Kidney (tissue), 14 donors: Measurements from ENCODE around the gene CCDC12. TPM values are rescaled to one million over a fixed set of nuclear protein-coding genes. Genes with fewer than 3 reads are reported as not detected.

Experiments used
- DNase-seq, 5 donors: peaks; one replicate each; pipeline ENCODE4 v3.0.0-alpha.2; 2013 to 2020
- FAIRE-seq: peaks from 2 replicates; lab custom pipeline; 2012; peaks lifted over from hg19 to GRCh38; lab: Jason Lieb, UNC
- H3K27ac ChIP-seq, 2 donors: one replicate each; pipeline ENCODE4 v1.7.0; 2013; ENCODE audit warnings: low read depth in 2 of 2, low read length in 2 of 2, inconsistent platforms in 1 of 2
- H3K27me3 ChIP-seq: one replicate; pipeline ENCODE4 v1.7.1; 2013; ENCODE audit warnings: low read length, inconsistent platforms; ENCODE audit not compliant: control insufficient read depth, insufficient read depth
- H3K36me3 ChIP-seq, 3 donors: one replicate each; pipeline versions ENCODE4 v1.7.0 to v1.7.1; 2013; ENCODE audit warnings: low read length in 3 of 3, control low read depth in 1 of 3, inconsistent platforms in 1 of 3; ENCODE audit not compliant: insufficient read depth in 3 of 3, control insufficient read depth in 2 of 3
- H3K4me1 ChIP-seq, 3 donors: one replicate each; pipeline versions ENCODE4 v1.7.0 to v1.7.1; 2013; ENCODE audit warnings: low read length in 3 of 3, inconsistent platforms in 1 of 3, low read depth in 1 of 3; ENCODE audit not compliant: control insufficient read depth in 2 of 3, insufficient read depth in 2 of 3
- H3K4me3 ChIP-seq, 3 donors: one replicate each; pipeline versions ENCODE4 v1.7.0 to v1.8.1; 2013; ENCODE audit warnings: low read length in 3 of 3, control low read depth in 1 of 3, inconsistent platforms in 1 of 3
- H3K9ac ChIP-seq, 3 donors: one replicate each; pipeline versions ENCODE4 v1.7.0 to v1.7.1; 2013; ENCODE audit warnings: low read length in 3 of 3, control low read depth in 1 of 3, inconsistent platforms in 1 of 3
- H3K9me3 ChIP-seq, 3 donors: one replicate each; pipeline versions ENCODE4 v1.7.0 to v1.7.1; 2013; ENCODE audit warnings: low read length in 3 of 3, control low read depth in 1 of 3, inconsistent platforms in 1 of 3; ENCODE audit not compliant: control insufficient read depth in 2 of 3, insufficient read depth in 1 of 3
- CTCF ChIP-seq: IDR thresholded peaks from 3 replicates; pipeline ENCODE4 v1.5.1; 2012; ENCODE audit warnings: mild to moderate bottlenecking, moderate library complexity, borderline replicate concordance; ENCODE audit not compliant: insufficient read depth; ENCODE audit errors: extremely low read depth
- intact Hi-C: fragments of 100-400 bp; cut with DNase I; formaldehyde crosslinking; loops from one replicate; pipeline ENCODE4 v1.11.1; 2022
- polyA plus RNA-seq: library from polyadenylated mRNA; stranded (reverse); fragments of 350-450 nt; fragmentation: Illumina TruSeq; extraction: RNeasy Lipid Tissue Mini Kit (QIAGEN cat#74804); gene quantifications from one replicate; pipeline ENCODE4 v1.2.3, GENCODE V29; 2014; ENCODE audit warnings: low read depth, low replicate concordance; ENCODE audit not compliant: insufficient read depth
- total RNA-seq: library from RNA; stranded (reverse); fragmentation: NEBNext Ultra II Directional; extraction: Animal tissue kit (Norgen Biotek cat#: 25700); gene quantifications from one replicate; pipeline ENCODE4 v1.2.1, GENCODE V29; 2021
- donor health status: control.
- donor health status: control.
- donor health status: control.
- donor health status: control.
- donor health status: control.
- donor health status: DM: yes; HTN: yes; CAD: no.
- donor health status: Normal renal cell carcinoma (clear cell type).

Gene CCDC12
- total and polyA plus RNA-seq, 2 donors from 2014 or later = 59.7 to 85.6 TPM

DNA sequence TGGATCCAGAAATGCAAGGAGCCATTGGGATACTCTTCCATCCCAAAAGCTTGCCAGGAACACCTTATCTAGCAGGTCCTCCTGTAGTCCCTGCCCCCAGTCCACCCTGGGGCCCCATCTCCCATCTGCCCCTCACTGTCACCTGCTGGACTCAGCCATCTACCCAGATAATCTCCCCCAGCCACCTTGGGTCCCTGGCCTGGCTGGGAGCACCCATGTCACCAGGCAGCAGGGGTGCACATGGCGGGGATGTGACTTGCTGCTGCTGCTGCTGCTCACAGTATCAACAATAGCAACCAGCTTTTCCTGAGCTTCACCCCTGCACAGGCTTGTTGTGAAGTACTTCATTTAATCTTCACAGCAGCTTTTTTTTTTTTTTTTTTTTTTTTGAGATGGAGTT, 86.4 kb downstream of the CCDC12 start:
- Histone ChIP-seq H3K36me3 (peaks cover 0 to 14% (median 0%) of the 10 kb centered on the region in 3 donors), H3K4me1 (peaks cover 3 to 57% (median 49%) of the 10 kb centered on the region in 3 donors), H3K27ac (peak overlapping the region in 1 of 2 donors; percentile 69), H3K9me3 (no peaks in the 10 kb centered on the region), H3K27me3 (no peaks in the 10 kb centered on the region), H3K9ac (peak overlapping the region in 1 of 3 donors; percentile 38), H3K4me3 (peak overlapping the region in 1 of 3 donors; percentile 37)
- DNase-seq (peak in 1 of 5 donors; percentile 45), FAIRE-seq (no peak)
- intact Hi-C loops = no loop called here
- TF ChIP-seq CTCF = no peak

DNA sequence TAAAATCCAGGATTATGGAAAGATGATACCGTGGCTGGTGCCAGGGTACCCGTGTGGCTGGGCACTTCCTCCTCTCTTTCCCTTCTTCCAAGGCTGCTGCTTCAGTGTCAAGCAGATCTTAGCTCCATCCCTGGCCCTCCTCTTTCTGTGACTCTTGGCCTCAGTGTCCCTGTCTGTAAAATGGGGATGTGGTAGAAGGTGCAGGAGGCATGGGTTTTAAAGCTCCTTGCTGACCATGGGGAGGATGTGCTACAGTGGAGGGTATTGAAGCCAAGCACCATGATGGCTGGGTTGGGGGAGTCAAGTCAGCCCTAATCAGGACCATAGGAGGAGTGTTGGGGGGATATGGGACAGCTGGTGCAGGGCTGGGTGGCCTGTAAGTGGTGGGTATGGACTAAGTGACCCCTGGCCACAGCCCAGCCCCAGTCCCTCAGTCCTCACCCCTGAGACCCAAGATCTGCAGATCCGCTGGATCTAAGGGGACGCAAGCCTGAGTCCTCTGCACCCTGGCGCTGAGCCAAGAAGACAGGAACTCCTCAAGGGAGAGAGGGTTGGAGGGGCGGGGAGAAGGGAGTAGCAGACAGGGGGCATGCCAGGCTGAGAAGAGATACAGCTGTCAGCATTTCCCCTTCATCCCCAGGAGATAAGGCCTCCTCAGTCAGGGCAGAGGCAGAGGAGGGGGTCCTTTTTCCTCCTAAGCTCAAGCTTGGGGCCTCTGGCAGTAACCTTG, 87.0 kb downstream of the CCDC12 start:
- Histone ChIP-seq H3K4me1 (peaks cover 6 to 63% (median 49%) of the 10 kb centered on the region in 3 donors), H3K27me3 (no peaks in the 10 kb centered on the region), H3K9ac (peak overlapping the region in 2 of 3 donors; percentile 2 to 38), H3K36me3 (peaks cover 0 to 13% (median 0%) of the 10 kb centered on the region in 3 donors), H3K27ac (peak overlapping the region; percentile 43 to 69), H3K9me3 (no peaks in the 10 kb centered on the region), H3K4me3 (peak overlapping the region in 1 of 3 donors; percentile 37)
- TF ChIP-seq CTCF = no peak
- intact Hi-C loops = no loop called here
- DNase-seq = peak; percentile 65 to 88 (median 78)
- FAIRE-seq = no peak

DNA sequence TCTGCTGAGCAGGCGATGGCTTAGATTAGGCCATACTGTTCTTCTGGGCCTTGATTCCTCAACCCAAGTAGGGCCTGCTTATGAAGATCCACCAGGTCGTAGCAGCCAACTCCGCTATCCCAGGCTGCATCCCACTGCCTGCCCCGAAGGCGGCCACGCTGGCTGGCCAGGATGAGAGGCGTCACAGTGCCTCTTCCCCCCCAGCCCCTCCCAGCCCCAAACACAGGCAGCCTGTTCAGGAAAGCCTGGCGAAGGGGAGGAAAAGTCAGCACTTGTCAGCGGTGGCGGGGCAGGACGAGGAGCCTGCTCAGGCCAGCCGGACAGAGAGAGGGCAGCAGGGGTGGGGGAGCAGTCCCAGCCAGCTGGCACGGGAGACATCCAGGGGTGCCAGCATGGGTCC, 87.8 kb downstream of the CCDC12 start:
- H3K36me3 ChIP-seq = peaks cover 0 to 8% (median 0%) of the 10 kb centered on the region in 3 donors
- peak overlapping the region in 1 of 3 donors; percentile 38 for H3K9ac ChIP-seq
- intact Hi-C loops = no loop called here
- peaks cover 6 to 65% (median 49%) of the 10 kb centered on the region in 3 donors for H3K4me1 ChIP-seq
- FAIRE-seq (no peak), DNase-seq (peak in 3 of 5 donors; percentile 40 to 79 (median 58))
- H3K4me3 ChIP-seq = peak overlapping the region in 1 of 3 donors; percentile 87
- no peaks in the 10 kb centered on the region for H3K27me3 ChIP-seq
- no peaks in the 10 kb centered on the region for H3K9me3 ChIP-seq
- peak overlapping the region; percentile 65 to 69 for H3K27ac ChIP-seq
- no peak for TF ChIP-seq CTCF
